Effector memory CD8-positive, alpha-beta T cell (primary cell): Measurements from ENCODE around the gene ARID1B.

Experiments used
- ATAC-seq: fragments of 150-1000 bp; cut with Tn5 transposase; replicated peaks from 2 replicates; pipeline ENCODE4 v1.10.0; 2021; ENCODE audit warnings: mild to moderate bottlenecking, moderate library complexity
- DNase-seq, 3 experiments: peaks; one replicate each; pipeline ENCODE4 v3.0.0; 2021
- H3K27ac Mint-ChIP-seq, 2 donors: one replicate each; pipeline ENCODE4 v1.8.0; 2022; ENCODE audit warnings: mild to moderate bottlenecking in 2 of 2, mixed read lengths in 2 of 2, moderate library complexity in 2 of 2
- H3K27me3 Mint-ChIP-seq, 2 donors: one replicate each; pipeline ENCODE4 v1.8.0; 2022; ENCODE audit warnings: mixed read lengths in 2 of 2
- H3K36me3 Mint-ChIP-seq: one replicate; pipeline ENCODE4 v1.8.0; 2022; ENCODE audit warnings: mild to moderate bottlenecking, moderate library complexity, mixed read lengths; ENCODE audit not compliant: insufficient read depth
- H3K4me1 Mint-ChIP-seq, 2 donors: one replicate each; pipeline ENCODE4 v1.8.0; 2022; ENCODE audit warnings: low read depth in 2 of 2, mixed read lengths in 2 of 2
- H3K4me3 Mint-ChIP-seq, 2 donors: one replicate each; pipeline ENCODE4 v1.8.0; 2022; ENCODE audit warnings: mild to moderate bottlenecking in 2 of 2, mixed read lengths in 2 of 2, moderate library complexity in 2 of 2
- H3K9me3 Mint-ChIP-seq, 2 donors: one replicate each; pipeline ENCODE4 v1.8.0; 2022; ENCODE audit warnings: mixed read lengths in 2 of 2

ARID1B gene

DNA sequence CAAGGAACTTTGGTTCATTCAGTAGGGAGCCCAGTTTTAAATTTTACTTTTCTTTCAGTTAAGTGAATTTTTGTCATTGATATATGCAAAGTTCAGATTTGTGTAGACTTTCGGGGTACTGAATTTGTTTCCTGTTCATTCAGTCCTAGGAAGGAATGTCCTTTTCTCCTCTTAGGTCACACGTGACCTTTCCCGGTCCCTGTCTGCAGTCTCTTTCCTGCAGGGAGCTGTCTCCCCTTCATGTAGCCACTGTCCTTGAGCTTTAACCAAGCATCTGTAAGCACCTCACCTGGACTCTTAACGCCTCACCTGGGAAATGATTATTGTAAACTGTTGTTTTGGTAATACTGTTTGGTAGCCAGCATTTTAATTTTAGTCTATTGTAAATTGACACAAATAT is 190.7 kb downstream of the ARID1B start:
- Mint-ChIP-seq H3K9me3 (no peaks in the 10 kb centered on the region), H3K4me3 (no peak overlapping the region), H3K4me1 (peaks cover 31 to 69% of the 10 kb centered on the region in 2 donors), H3K36me3 (no peaks in the 10 kb centered on the region), H3K27me3 (no peaks in the 10 kb centered on the region), H3K27ac (no peak overlapping the region)
- ATAC-seq (no peak), DNase-seq (no peak)

DNA sequence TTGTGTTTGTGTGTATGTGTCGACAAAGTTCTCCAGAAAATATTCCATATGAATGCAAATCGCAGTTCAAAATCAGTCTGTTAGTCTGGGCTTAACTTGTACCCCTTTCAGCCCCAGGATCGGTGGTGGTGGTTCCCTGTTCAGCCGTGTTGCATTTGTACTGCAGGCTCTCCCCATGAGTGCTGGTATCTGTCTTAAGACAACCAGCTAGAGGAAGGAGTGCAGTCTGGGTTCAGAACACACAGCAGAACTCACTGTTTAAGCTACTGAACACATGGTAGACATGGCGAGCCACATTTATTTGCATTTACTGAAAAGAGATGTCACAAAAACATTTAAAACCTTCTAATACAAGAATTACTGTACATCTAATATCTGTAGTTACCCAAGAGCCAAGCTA is 192.1 kb downstream of the ARID1B start:
- no peak overlapping the region for H3K4me3 Mint-ChIP-seq
- DNase-seq (no peak), ATAC-seq (no peak)
- no peaks in the 10 kb centered on the region for H3K36me3 Mint-ChIP-seq
- H3K4me1 Mint-ChIP-seq, result peaks cover 29 to 65% of the 10 kb centered on the region in 2 donors
- H3K27me3 Mint-ChIP-seq, result no peaks in the 10 kb centered on the region
- no peaks in the 10 kb centered on the region for H3K9me3 Mint-ChIP-seq
- H3K27ac Mint-ChIP-seq, result peak overlapping the region in 1 of 2 donors; percentile 6

DNA sequence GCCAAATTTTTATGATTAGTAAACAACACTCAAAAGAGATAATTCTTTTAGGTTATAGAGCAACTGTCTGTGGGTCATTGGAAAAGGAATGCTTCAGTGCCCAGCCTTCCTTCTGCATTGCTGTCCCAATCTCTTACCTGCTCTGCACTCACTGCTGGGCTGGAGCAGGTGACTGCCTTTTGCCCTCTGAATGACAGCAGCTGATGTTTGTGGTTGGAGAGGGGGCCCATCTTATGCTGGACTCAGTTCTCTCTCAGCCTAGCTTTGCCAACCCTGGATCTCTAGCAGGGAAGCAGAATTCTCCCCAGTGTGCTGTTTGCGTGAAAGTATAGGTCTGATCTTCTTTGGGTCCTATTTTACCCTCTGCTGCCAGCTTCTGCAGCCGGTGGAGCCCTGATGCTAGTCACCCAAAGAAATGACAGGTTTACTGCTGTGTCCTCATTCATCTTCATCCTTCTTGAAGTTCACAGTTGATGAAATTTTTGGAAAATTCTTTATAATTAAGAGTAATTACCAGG is 193.5 kb downstream of the ARID1B start:
- Mint-ChIP-seq H3K4me3 (no peak overlapping the region), H3K27ac (peak overlapping the region; percentile 49 to 59), H3K27me3 (no peaks in the 10 kb centered on the region), H3K36me3 (no peaks in the 10 kb centered on the region), H3K9me3 (no peaks in the 10 kb centered on the region), H3K4me1 (peaks cover 34 to 64% of the 10 kb centered on the region in 2 donors)
- no peak for DNase-seq
- no peak for ATAC-seq

DNA sequence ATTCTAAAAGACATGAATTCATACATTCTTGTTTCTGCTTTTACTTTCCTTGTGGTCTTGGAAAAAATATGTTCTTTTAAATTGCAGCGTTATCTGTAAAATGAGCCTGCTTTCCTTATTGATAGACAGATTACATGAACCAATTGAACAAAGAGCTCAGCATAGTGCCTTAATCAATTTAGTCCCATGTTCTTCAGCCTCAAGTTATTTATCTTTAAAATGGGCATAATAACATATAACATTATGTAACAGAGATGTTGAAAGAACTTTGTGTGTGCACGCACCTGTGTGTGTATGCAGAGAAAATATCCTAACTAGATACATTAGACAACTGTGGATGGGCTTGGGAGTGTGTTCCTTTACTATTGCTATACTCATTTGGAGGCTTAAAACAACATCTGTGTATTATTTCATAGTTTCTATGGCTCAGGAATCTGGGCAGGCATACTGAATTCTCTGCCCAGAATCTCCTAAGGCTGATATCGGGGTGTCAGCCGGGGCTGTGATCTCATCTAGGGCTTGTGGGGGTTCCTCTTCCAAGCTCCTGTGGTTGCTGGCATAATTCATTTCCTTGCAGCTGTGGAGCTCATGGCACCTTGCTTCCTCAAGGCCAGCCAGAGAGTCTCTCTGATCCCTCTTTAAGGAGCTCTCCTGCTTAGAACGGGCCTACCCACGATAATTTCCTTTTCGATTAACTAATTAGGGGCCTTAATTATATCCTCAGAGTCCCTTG is 194.1 kb downstream of the ARID1B start:
- no peaks in the 10 kb centered on the region for H3K9me3 Mint-ChIP-seq
- no peaks in the 10 kb centered on the region for H3K36me3 Mint-ChIP-seq
- no peak overlapping the region for H3K4me3 Mint-ChIP-seq
- no peak for DNase-seq
- peaks cover 40 to 70% of the 10 kb centered on the region in 2 donors for H3K4me1 Mint-ChIP-seq
- H3K27me3 Mint-ChIP-seq, result no peaks in the 10 kb centered on the region
- peak overlapping the region in 1 of 2 donors; percentile 49 for H3K27ac Mint-ChIP-seq
- ATAC-seq, result no peak

DNA sequence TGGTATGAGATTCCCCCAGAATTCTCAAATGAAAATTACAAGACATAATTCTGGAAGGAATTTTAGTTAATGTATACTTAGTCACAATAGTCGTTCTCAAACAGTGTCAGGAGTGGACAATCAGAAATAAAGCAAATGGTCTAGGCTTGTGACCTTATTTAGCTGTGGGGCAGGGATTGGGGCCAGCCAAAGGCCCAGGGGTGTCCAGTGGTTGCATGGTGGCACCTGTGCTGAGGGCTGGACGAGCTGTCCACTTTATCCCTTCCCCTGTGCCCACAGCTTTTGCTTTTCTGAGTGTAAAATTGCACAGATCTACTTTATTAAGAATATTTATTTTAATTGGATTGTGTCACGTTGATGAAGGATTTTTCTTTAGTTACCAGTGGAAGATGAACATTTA is 195.0 kb downstream of the ARID1B start:
- no peaks in the 10 kb centered on the region for H3K9me3 Mint-ChIP-seq
- H3K27ac Mint-ChIP-seq, result peak overlapping the region in 1 of 2 donors; percentile 13
- peaks cover 44 to 69% of the 10 kb centered on the region in 2 donors for H3K4me1 Mint-ChIP-seq
- DNase-seq, result no peak
- ATAC-seq, result no peak
- no peak overlapping the region for H3K4me3 Mint-ChIP-seq
- no peaks in the 10 kb centered on the region for H3K36me3 Mint-ChIP-seq
- no peaks in the 10 kb centered on the region for H3K27me3 Mint-ChIP-seq

DNA sequence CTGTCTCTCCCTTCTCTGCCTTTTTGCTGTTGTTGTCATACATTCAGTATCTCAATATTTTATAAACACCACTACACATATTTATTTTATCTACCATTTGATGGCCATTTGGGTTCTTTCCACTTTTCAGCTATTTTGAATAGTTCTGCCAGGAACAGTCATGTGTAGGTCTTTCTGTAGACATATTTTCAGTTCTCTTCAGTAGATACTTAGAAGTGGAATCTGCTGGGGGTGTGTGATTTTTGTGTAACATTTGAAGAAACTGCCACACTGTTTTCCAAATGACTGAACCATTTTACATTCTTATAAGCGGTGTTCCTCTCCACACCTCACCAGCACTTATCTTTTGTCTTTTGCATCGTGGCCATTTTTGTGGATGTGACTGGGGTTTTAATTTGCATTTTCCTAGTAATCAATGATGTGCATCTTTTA is 197.7 kb downstream of the ARID1B start:
- peaks cover 49 to 74% of the 10 kb centered on the region in 2 donors for H3K4me1 Mint-ChIP-seq
- peak overlapping the region in 1 of 2 donors; percentile 11 for H3K4me3 Mint-ChIP-seq
- no peaks in the 10 kb centered on the region for H3K9me3 Mint-ChIP-seq
- H3K36me3 Mint-ChIP-seq, result no peaks in the 10 kb centered on the region
- peak overlapping the region; percentile 36 to 50 for H3K27ac Mint-ChIP-seq
- ATAC-seq, result no peak
- H3K27me3 Mint-ChIP-seq, result no peaks in the 10 kb centered on the region
- DNase-seq, result no peak

DNA sequence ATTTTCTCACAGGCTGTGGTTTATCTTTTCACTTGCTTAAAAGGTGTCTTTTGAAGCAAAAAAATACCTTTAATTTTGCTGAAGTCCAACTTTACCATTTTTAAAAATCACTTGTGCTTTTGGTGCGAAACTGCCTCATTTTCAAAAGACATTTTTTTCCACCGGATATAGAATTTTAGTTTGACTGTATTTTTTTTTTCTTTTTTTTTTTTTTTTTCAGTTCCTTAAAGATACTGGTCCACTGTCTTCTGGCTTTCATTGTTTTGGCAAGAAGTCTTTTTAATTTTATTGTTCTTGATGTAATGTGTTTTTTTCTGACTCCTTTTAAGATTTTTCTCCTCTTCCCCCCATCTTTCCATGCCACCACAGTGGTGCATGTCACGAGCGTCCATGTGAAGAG is 198.2 kb downstream of the ARID1B start:
- DNase-seq (no peak), ATAC-seq (no peak)
- Mint-ChIP-seq H3K9me3 (no peaks in the 10 kb centered on the region), H3K4me1 (peaks cover 50 to 78% of the 10 kb centered on the region in 2 donors), H3K4me3 (peak overlapping the region; percentile 49 to 75), H3K27ac (peak overlapping the region; percentile 50 to 59), H3K27me3 (no peaks in the 10 kb centered on the region), H3K36me3 (no peaks in the 10 kb centered on the region)

DNA sequence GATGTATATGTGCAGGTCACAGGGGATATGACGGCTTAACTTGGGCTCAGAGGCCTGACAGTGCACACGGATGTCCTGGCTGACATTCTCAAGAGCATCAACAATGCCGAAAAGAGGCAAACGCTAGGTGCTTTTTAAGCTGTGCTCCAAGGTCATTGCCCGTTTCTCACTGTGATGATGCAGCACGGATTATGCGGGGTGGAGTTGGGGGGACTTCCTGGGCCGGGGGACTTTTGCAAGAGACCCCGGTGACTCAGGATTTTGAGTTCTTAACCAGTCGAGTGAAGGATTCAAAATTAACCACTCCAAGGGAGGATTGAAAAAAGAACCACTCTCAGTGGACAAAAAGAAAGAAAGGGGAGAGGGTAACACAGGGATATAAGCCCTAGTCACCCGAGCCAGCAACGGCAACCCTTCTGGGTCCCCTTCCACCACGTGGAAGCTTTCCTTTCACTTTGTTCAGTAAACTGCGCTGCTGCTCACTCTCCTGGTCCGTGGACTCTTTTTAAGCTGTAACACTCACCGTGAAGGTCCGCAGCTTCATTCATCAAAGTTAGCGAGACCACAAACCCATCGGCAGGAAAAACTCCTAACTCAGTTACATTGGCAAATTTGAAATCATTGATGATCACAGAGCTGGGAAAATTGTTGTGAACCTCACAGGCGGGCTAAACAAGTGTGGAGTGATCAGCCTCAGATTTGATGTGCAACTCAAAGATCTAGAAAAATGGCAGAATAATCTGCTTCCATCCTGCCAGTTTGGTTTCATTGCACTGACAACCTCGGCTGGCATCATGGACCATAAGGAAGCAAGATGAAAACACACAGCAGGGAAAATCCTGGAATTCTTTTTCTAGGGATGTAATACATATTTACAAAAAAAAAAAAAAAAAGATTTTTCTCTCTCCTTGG is 199.3 kb downstream of the ARID1B start:
- DNase-seq, result no peak
- no peaks in the 10 kb centered on the region for H3K27me3 Mint-ChIP-seq
- peak overlapping the region in 1 of 2 donors; percentile 59 for H3K27ac Mint-ChIP-seq
- H3K4me3 Mint-ChIP-seq, result peak overlapping the region; percentile 49 to 75
- no peaks in the 10 kb centered on the region for H3K9me3 Mint-ChIP-seq
- peaks cover 55 to 80% of the 10 kb centered on the region in 2 donors for H3K4me1 Mint-ChIP-seq
- ATAC-seq, result peak; percentile 53
- H3K36me3 Mint-ChIP-seq, result no peaks in the 10 kb centered on the region

DNA sequence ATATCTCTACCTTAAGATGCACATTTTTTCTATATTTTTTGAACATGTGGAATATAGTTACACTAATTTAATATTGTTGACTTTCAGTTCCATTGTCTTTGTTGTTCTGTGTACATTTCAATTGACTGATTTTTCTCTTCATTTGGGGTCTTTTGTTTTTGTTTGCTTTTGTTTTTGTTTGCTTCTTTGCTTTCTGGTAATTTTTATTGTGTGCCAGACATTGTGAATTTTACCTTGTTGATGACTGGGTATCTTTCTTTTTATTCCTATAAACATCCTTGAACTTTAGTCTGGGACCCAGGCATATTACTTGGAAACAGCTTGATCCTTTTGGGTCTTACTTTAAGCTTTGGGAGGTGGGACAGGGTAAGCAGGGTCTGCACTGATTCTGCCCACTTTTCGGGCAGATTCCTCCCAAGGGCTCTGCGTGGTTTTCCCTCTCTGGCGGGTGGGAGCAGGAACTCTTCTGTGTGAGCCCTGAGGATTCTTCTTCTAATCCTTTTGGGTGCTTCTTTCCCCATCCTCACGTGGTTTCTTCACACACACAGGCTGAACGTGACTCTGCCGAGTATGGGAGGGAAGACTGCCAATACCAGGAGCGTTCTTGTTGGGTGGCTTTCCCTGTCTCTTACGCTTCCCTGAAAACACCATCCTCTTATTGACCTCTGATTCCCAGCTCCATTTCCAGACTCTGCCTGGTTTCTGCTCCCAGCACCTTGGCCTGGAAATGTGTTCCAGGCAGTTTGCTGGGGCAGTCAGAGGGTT is 200.5 kb downstream of the ARID1B start:
- H3K4me1 Mint-ChIP-seq, result peaks cover 59 to 80% of the 10 kb centered on the region in 2 donors
- peak overlapping the region in 1 of 2 donors; percentile 44 for H3K27ac Mint-ChIP-seq
- no peaks in the 10 kb centered on the region for H3K27me3 Mint-ChIP-seq
- no peak for ATAC-seq
- no peaks in the 10 kb centered on the region for H3K9me3 Mint-ChIP-seq
- peaks cover 5% of the 10 kb centered on the region for H3K36me3 Mint-ChIP-seq
- no peak for DNase-seq
- peak overlapping the region; percentile 4 to 49 for H3K4me3 Mint-ChIP-seq

DNA sequence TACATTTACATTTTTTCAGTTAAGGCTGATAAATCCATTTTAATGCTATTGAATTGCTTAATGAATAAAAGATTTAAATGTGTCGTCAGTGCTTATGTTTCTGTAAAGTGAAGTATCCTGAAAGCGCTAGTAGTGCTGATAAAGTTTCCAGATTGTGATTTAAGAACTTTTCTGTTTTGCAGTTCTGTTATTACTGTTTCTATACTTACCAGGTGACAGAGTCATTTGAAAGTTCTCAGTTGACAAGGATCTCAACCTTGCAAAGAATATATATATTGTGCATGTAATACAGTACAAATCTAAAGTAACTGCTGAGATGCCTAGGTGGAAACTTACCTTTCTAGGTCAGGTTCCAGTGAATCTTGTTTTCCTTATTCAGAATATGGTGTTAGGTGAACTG is 201.8 kb downstream of the ARID1B start:
- Mint-ChIP-seq H3K4me3 (no peak overlapping the region), H3K36me3 (peaks cover 5% of the 10 kb centered on the region), H3K27ac (peak overlapping the region in 1 of 2 donors; percentile 44), H3K27me3 (no peaks in the 10 kb centered on the region), H3K4me1 (peaks cover 67 to 85% of the 10 kb centered on the region in 2 donors), H3K9me3 (no peaks in the 10 kb centered on the region)
- ATAC-seq (no peak), DNase-seq (no peak)

DNA sequence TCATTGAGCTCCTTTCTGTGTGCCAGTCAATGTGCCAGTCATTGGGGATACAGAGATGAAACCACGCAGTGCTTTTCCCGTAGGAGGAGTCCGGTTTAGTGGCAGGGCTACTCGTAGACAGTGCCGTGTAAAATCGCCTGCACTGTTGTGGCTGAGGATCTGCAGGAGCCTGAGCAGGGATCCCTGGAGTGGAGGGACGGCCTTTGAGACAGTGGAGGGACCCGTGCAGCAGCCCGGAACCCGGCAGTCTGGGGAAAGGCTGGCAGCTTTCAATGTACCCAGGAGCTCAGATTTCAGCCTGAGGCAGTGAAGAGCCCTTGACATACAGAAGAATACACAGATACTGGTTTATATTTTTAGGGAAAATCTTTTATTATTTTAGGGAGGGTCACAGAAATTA is 203.3 kb downstream of the ARID1B start:
- no peaks in the 10 kb centered on the region for H3K9me3 Mint-ChIP-seq
- H3K4me3 Mint-ChIP-seq, result no peak overlapping the region
- DNase-seq, result no peak
- ATAC-seq, result no peak
- peak overlapping the region in 1 of 2 donors; percentile 57 for H3K27ac Mint-ChIP-seq
- no peaks in the 10 kb centered on the region for H3K27me3 Mint-ChIP-seq
- peaks cover 5% of the 10 kb centered on the region for H3K36me3 Mint-ChIP-seq
- H3K4me1 Mint-ChIP-seq, result peaks cover 69 to 82% of the 10 kb centered on the region in 2 donors

DNA sequence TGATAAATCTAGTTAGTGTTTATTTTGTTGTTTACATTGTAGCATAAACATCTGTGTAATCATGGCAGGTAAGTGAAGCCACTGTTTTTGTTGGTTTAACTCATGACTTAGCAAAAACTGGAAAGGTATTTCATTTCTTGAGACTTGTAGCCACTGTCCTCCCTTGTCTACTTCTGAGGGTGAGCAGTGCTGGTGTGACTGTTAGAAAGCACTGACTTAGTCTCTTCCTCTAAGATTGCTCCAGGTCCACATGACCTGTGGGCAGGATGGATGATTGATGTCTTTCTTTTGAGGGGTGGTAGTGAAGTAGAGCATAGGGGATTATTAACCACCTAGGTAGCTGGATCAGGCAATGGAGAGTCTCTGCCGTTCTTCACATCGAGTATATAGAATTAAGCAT is 203.8 kb downstream of the ARID1B start:
- ATAC-seq, result no peak
- DNase-seq, result no peak
- Mint-ChIP-seq H3K4me1 (peaks cover 68 to 77% of the 10 kb centered on the region in 2 donors), H3K9me3 (no peaks in the 10 kb centered on the region), H3K36me3 (peaks cover 5% of the 10 kb centered on the region), H3K27ac (no peak overlapping the region), H3K27me3 (no peaks in the 10 kb centered on the region), H3K4me3 (no peak overlapping the region)

DNA sequence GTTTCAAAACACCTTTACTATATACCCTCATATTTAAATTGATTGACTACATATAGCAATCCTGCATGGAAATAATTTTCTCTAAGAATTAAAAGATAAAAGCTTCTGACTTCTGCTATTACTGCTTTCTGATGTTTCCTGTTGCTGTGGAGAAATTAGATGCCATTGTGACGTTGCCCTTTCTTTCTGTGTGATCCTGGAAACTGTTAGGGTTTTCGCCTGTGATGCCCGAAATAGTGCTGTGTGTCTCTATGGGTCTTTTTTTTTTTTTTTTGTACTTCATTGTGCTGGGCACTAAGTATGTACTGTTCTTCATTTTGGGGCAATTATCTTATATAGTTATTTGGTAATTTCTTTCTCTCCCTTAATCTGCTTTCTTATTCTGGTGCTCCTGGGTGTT is 205.0 kb downstream of the ARID1B start:
- Mint-ChIP-seq H3K9me3 (no peaks in the 10 kb centered on the region), H3K4me1 (peaks cover 62 to 78% of the 10 kb centered on the region in 2 donors), H3K27ac (peak overlapping the region; percentile 8 to 19), H3K27me3 (no peaks in the 10 kb centered on the region), H3K4me3 (no peak overlapping the region), H3K36me3 (peaks cover 5% of the 10 kb centered on the region)
- DNase-seq (no peak), ATAC-seq (no peak)
